CD4-positive, alpha-beta T cell treated with Interleukin-1 beta for 1 hour (primary cell): ENCODE results near the gene RTBDN.
"Not testable (repeated sequence)": the region's sequence is repeated elsewhere in the genome, so short reads cannot be mapped to it uniquely, and the experiment has no call there.

Source experiments
- DNase-seq, 2 donors: peaks; one replicate each; pipeline ENCODE4 v3.0.0-alpha.2; 2020 to 2022

The RTBDN gene

DNA sequence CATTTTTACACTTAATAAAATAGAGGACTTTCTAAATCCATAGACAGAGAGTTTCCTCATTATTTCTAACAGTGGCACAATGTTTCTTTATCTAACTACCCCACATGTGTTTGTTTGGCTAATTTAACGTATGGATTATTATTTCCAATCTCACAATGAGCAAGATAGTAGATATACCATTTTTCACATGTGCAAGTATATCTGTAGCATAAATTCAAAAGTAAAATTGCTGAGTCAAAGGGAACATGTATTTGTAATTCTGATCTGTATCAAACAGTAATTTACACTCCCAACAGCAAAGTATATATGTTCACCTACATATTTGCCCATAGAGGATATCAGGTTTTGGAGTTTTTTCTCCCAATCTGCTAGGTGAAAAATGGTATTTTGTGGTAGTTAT is 22.3 kb upstream of the RTBDN start:
- no peak for DNase-seq

DNA sequence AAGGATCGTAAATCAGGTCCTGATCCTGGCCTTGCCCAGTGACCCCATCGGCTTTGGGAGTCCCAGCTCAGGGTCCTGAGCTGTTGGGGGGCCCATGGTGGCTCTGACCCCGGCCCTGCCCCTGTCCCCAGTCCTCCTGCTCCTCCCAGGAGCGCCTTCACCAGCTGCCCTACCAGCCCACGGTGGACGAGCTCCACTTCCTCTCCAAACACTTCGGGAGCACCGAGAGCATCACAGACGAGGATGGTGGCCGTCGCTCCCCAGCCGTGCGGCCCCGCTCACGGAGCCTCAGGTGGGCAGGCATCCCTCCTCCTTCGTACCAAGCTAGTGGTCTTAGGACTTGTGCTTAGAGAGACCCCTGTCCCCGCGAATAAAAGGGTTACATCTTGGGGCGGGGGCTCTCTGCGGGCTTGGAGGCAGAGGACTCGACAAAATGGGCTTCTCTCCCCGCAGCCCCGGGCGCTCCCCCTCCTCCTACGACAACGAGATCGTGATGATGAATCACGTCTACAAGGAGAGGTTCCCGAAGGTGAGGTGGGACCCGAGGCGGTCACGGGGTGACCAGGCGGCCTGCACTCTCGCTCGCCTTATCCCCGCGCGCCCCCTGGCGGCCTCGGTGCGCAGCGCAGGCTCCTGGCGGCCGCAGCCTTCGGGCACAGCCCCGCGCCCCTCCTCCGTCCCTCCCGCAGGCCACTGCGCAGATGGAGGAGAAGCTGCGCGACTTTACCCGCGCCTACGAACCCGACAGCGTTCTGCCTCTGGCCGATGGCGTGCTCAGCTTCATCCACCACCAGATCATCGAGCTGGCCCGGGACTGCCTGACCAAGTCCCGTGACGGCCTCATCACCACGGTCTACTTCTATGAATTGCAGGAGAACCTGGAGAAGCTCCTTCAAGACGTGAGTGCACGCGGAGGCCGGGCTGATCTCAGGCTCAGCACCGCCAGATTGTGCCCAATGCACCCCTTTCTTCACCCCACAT is 13.1 kb upstream of the RTBDN start:
- peak; percentile 83 to 84 for DNase-seq

DNA sequence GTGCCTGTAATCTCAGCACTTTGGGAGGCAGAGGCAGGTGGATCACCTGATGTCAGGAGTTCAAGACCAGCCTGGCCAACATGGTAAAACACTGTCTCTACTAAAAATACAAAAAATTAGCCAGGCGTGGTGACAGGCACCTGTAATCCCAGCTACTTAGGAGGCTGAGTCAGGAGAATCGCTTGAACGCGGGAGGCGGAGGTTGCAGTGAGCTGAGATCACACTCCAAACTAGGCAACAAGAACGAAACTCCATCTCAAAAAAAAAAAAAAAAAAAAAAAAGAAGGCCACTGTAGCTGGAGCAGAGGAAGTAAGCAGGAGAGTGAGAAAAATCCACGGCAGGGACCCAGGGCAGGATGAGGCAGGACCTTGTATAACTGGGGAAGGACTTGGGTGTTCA is 12.2 kb upstream of the RTBDN start:
- not testable (repeated sequence) for DNase-seq

DNA sequence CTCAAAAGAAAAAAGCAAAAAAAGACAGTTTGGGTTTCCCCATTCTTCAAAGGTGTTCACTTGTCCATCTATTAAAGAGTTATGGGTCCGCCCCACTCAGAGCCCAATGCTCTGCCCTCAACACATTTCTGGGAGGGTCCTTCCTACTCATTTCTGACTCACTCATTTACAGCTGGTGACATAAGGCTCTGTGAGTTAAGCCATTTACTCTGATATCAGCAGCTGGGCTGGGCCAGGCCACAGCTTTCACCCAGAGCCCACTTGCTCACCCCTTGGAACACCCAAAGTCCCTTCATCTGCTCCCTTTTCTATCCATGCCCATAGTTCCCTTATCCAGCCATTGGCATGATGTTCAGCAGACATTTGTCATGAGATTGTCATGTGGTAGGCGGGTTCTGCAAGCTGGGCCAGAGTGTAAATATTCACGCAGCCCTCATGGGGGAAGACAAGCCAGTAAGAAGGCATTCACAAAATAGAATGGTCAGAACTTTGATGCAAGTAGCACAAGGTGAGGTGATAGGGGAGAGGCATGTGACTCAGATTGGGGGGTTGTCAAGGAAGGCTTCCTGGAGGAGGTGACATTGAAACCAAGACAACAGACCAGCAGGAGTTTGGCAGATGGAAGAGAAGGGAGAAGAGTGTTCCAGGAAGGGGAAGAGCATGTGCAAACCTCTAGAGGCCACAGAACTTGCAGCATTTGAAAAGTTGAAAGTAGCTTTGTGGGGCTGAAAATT is 9.8 kb upstream of the RTBDN start:
- DNase-seq: no peak

DNA sequence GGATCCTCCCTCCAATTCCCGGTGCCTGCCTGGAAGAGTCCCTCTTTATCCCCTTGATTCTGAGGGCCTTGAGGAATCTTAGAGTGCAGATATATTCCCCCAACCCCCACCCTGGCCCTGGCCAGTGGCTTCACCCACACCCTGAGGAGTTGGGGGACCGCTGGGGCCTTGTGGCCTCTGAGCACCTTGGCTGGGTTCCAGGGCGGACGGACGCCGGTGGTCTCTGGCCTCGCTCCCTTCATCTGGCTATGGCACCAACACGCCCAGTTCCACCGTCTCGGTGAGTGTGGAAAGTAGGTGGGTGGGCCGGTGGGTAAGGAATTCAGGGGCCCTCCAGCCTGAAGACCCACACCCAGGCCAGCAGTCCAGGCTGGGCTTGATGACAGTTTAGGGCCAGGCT is 8.9 kb upstream of the RTBDN start:
- DNase-seq: no peak

DNA sequence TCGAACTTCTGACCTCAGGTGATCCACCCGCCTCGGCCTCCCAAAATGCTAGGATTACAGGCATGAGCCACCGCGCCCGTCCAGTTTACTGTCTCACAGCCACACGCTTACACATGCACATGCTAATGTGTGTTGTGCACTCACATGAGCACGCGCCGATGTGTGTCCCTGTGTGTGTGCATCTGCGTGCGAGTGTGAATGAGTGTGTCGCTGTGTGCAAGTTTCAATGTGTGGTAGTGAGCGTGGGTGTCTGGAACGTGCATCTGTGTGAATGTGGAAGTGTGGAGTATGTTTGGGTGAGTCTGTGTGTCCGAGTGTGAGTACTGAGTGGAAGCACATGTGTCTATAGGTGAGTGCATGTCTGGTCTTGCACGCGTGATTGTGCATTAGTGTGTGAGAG is 8.1 kb upstream of the RTBDN start:
- no peak for DNase-seq

DNA sequence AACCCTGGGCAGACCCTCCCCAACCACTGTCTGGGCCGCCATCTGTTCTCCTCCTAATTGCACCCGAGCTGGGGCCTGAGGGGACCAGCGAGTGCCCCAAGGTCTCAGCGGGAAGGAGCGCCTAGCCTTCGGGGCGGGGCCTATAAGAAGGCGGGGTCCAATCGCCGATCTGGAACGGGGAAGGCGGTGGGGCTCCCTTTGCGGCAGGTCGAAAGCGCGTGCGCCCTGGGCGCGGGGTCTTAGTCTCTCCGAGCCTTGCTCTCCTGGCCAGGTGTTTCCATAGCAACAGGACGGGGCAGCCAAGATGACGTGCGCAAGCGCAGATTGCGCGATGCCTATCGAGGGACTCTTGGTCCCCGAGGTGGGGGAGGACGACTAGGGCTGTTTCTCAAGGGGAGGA is 6.7 kb upstream of the RTBDN start:
- DNase-seq: no peak

DNA sequence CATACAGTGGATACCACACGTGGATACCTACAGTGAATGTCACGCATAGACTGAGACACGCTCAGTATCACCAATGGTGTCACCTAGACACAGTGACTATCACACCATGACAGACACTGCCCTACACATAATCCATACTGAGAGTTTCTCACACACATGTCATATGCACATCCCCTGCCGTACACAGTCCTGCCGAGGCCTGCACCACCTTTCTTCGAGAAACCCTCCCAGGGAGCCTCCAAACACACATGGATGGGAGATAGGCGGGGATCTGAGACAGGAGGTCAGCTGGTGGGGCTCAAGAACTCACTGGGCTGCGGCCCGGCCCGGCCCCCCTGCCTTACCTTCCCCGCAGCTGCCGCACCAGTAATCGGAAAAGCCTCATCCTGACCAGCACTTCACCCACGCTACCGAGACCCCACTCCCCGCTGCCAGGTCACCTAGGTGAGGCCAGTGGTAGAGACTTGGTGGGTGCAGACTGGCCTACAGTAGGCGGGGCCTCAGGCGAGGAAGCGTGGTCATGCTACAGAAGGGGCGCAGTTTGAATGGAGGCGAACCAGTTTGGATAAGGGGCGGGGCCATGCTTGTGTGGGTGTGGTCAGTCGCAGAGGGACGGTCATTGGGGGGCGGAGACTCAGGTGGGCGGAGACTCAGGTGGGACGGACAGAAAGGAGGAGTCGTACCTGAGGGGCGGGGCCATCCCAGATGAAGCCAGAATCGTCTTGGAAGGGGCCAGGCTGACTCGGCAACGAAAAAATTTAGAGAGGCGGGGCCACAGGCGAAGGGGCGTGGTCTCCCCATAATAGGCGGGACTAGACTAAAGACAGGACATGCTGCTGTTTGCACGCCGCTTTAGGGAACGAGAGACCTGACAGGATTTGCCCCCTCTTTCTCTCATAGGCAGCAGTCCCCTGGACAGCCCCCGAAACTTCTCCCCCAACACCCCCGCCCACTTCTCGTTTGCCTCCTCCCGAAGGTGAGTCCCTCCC is 6.0 kb upstream of the RTBDN start:
- DNase-seq: peak; percentile 31 to 36

DNA sequence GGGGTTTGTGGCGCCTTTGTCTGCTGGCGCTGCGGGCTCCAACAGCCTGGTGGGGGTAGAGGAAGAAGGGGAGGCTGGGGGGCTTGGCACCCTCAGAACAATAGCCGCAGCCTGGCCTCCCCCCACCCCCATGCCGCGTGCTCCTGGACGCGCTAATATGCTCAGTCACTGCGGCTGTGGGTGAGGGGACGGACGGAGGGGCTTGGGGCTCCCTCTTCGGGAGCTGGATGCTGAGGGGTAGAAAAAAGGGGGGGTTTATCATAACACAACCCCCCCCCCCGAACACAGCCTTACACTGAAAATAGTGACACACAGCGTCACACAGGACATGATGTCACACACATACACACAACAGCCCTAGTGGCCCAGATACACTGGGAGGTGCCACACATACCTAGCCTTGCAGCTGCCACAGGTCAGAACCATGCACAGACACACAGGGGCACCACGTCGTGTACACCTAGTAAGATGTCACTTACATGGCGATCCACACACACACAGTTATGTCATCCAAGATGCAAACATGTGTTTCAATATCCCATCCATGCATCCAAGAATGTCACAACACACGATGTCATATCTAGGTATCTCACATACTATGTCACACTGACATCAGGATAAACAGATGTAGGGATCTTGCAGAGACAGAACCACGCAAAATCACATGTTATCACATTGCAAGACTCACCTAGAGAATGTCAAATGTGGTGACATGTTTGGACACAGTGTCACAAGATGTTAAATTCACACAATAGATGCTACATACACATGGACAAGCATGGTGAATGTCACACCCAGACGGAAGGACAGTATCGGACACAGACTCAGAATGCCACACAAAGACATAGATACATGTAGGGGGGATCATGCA is 4.7 kb upstream of the RTBDN start:
- DNase-seq: peak; percentile 25 to 31

DNA sequence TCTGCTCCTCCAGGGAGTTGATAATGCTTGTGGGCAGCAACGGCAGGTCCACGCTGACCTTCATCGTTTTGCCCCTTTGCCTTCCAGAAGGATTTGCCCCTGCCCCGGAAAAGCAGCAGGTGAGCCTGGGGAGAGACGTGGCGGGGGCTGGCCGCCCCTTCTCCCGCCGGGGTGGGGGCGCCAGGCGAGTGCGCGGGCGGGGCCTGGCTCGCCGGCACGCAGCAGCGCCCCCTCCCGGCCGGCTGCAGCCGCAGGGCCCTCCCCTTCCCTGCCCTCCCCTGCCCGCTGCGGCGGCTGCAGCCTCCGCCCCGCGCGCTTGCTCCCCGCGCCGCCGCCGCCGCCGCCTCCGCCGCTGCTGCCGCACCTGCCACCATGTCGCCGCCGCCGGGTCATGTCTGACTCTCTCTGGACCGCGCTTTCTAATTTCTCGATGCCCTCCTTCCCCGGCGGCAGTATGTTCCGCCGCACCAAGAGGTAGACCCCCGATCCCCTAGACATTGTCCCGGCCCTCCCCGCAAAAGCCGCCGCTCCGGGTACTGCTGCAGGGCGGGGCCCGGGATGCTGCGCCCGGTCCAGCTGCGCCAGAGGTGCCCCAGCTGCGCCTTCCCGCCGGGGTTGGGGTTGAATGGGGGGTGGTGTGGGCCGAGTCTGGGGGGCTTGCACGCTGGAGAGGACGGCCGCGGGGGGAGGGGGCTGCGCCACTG is 4.0 kb upstream of the RTBDN start, which contains the start of gene MAST1:
Gene MAST1, plus strand, starts transcription at position 334 of the 704 bp plus-strand sequence. Its CDS starts 58 bp downstream, at position 392.
- peak; percentile 46 to 52 for DNase-seq

DNA sequence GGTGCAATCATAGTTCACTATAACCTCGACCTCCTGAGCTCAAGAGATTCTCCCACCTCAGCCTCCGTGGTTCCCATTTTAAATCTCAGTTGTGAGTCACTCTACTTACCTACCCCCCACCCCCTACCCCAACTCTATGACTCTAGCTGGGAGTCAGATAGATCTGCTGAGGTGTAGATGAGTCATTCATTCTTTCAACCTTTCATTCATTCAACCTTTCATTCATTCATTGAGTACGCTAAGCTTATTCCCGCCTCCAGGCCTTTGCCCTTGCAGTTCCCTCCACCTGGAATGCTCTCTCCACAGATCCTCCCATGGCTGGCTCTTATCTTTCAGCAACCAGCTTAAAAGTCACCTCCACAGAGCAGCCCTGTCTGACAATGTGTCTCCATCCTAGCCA is 2.8 kb upstream of the RTBDN start:
- DNase-seq: no peak

DNA sequence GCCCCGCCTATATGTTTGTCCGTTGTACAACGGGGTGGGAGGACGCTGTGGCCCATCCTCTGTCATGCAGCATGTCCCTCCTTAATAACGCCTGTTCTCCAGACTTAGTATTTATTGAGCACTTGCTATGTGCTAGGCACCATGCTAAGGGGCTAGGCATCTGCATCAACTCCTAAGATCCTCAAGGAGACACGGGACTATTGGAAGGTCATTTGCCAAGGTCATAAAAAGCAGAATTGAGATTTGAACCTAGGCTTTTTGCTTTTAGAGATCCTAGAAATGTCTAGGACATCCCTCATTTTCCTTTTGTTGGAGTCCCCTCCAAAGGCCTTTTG is 2.1 kb upstream of the RTBDN start:
- DNase-seq: no peak

DNA sequence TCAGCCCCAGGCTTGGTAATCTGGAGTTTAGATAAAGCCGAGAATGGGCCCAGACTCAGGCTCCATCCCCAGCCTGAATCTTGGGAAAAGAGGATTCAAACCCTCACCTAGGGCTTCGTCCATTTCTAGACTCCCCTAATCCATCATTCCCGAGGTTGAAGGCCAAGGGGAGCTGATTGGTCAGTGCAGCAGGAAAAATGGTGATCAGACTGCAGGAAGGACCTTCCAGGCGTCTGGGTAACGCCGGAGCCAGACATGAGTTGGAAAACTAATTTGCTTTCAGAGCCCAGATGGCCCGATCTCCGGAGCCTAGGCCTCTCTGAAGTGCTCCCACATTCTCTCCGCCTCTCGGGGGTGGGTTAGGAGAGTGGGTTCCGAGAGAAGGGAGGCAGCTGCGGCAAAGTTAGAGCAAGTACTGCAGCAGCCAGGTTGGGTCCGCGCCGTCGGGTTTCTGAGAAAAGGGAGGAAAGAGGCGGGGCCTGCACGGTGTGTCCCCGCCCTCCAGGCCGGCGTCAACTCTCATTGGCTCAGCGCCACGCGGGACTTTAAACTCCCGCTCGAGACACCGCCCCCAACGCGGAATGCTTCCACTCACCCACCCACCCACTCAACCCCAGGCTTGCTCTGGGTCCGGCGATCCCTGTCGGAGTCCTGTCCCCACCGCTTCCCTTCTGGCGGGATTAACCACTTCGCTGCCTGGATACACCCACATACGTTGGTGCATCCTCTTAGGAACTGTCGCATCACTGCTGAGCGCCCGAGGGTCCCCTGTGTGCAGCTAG is 788 bp upstream of the RTBDN start:
- DNase-seq: peak in 1 of 2 donors; percentile 22

DNA sequence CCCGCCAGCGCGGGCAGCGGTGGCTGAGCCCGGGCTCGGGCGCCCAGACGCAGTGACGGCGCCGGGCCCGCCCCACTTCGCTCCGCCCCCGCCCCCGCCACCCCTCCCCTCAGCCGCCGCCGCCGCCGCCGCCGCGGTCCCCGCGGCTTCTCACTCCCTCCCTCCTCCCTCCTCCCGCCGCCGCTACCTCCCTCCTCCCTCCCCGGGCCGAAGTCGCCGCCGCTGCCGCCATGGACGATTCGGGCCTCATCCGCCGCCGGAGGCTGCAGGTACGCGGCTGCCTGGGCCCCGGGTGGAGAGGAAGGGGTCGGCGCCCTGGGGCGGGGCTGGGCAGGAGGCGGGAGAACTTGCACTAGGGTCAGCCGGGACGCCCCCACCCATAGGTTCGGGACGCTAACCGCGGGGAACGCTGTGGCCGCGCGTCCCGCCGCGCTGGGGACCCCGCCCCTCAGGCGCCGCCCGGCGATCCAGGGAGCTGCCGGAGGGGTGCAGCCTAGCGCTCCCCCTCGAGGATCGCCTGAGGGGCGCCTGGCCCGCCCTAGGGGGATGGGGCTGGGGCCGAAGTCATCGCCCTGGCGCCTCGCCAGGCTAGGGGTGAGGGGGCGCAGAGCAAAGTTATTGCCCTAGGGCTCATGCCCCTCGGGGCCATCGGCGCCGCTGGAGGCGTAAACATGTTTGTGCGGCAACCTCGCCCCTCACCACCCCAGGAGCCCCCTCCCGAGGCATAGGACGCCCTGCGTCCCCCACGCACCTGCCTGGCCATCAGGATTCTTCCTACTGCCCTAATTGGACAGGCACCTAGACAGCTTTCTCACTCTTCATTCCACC is 427 bp downstream of the RTBDN start:
- peak; percentile 56 to 59 for DNase-seq

DNA sequence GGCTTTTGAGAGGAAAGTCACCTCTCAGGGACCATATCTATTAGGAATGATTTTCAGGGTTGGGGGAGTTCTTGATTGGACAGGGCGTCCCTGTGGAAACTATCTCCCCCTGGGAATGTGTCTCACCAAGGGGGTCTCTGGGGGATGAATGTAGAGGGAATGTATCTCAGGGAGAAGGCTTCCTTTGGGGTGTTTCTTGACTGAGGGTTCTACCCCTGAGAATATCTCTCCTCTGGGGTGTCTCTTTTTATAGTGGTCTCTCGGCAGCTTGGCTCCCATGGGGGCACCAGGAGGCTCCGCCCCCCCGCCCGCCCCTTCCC is 1.0 kb downstream of the RTBDN start:
- no peak for DNase-seq

DNA sequence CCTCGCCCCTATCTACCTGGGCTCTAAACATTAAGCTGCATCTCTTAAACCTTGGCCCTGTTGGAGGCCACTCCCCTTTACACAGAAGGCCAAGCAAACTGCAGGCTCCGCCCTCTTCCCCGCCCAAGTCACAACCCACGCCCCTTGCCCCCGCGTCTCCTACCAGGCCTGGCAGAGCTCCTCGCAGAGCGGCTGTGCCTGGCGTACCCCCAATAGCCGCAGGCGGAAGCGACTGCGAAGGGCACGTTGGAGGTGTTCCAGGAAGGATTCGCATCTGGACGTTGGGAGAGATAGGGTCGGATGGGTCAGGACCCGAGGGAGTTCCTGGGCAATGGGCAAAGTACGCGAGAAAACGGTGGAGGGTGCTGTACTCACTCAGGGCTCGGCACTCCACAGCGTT is 5.9 kb downstream of the RTBDN start:
- peak in 1 of 2 donors; percentile 18 for DNase-seq

DNA sequence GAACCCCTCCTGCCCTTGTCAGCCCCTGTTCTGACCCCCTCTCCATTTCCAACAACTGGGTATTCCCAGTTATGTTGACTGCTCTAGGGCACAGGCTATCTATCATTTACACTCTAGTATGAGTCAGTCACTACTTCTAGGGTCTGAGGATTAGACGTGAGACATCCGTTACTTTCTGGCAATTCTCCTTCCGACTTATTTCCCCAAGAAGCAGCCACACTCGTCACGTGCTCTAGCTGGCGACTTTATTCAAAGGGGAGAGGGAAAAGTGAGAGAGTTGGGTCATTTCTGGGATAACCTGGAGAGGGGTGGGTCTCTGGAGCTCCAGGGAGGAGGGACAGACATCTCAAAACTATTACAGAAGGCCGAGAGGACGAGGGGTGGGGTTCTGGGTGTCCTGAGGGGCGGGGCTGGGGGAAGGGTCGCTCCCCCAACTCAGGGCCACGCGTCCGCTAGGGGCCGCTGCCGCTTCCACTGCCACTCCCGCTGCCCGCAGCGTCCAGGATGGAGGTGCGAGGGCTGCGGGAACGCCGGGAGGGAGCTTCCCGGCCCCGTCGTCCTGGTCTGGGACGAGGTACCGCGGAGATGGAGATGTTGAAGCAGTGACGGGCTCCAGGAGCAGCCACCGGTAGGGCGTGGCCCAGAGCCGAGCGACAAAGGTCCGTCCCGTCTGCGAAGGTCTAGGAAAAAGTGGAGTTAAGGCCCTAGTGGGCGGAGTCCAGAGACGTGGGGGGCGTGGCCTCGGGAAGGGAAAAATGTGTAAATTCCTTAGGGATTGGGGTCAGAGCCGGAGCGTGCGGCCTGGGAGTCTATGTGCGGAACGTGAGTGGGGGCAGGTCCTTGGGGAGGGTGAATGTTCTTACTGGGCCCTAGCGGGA is 8.9 kb downstream of the RTBDN start:
- DNase-seq: no peak

DNA sequence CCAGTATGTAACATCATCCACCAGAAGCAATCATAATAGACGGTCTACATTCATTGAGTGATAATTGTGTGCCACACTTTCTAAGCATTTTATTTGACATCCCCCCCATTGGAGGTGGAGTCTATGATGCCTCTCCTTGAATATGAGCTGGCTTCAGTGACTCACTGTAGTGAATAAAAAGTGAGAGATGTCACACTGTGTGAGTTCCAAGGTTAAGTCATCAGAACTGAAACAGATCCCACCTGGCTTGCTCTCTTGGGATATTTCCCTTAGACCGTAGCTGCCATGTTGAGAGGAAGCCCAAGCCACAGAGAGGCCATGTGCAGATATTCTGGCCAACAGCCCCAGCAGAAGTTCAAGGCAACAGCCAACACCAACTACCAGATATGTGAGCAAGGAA is 12.6 kb downstream of the RTBDN start:
- DNase-seq: no peak
